ENCODE results near the gene HOXB4. TPM values are rescaled to one million over a fixed set of nuclear protein-coding genes. Genes with fewer than 3 reads are reported as not detected.

Gene HOXB4
- total RNA-seq: 2.3 and 3.3 TPM in 2 replicates

GRCh38 chr17:48577946-48578615, at the start of gene HOXB4:
Gene HOXB4, minus strand, starts transcription at chr17:48578350. Its CDS starts 31 bp downstream, at chr17:48578319.

DNA sequence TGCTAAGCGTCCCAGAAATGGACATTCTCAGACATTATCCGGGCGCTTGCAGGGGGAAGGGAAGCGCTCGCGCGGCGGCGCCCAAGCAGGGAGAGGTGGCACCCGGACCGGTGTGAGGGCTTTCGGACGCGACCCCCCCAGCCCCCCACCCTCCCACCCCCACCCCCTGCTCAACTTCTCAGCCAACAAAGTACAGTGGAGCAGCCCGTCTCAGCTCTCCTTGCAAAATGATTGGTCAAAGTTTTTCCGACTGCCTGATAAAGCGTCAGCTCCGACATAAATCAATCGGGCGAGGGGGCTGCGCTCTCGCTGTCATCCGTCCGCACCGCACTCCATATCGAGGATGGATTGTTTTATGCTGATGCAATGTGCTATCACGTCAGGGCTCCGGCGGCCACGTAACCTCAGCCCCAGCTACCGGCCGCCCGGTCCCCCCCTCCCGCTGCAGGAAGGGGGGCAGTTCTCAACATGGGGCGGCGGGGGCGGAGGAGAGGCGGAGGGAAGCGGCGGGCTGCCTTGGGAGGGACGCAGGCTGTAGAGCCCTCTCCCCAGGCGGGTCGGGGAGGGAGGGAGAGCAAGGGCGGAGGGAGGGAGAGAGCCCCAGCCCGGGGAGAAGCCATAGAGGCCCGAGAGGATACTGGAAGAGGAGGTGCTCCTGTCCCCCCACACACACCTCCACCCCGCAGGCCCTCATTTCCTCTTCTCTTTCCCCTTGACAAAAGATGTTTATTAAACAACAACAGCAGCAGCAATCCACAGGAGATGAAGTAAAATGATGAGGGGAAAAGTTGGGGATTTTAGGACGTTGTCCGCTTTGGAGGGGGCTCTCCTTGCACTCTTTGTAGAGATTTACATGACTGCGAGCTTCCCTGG, 48.3 kb upstream of the HOXB4 start, which contains the start of gene HOXB9:
HOXB9 (minus strand) TSS at position 114 of the 873 bp plus-strand sequence; CDS start at position 25, 89 bp downstream.

DNA sequence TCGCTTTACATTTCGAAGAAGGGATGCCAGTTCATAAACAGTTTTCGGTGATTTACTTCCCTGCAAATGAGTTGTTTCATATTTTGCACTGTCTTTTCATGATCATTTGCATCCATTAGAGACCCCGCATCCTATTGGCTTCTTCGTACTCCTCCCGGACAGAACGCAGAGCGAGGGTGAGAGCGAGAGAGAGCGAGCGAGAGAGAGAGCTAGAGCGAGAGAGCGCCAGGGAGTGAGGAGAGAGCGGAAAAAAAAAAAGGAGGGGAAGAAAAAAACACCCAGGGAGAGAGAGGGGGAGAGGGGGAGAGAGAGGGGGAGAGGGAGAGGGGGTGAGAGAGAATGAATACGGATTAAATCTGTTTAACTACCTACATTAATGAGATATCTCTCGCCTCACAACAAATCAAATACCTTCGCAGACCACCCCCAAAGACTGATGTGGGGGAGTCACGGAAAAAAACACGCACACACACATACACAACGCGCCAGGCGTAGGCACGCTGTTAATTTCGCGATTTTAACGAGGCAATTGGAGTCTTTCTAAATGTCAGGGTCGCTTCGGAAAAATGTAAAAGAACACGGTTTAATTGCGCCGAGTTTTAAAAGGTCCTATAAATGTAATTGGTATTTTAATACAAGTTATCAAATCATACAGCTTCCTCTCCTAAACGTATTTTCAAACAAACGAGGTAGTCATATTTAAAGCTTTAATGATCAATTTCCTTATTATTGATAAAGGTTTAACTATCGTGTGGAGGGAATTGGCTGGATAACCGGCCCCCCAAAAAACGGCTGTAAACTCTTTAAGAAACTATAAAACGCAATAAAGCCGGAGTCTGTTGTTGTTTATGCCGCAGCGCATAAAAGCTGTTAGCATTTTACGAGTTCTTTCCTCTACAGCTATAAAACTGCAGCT, 37.2 kb upstream of the HOXB4 start, which contains the start of gene HOXB8:
HOXB8 (minus strand) TSS at position 246 of the 916 bp plus-strand sequence. CDS start 588 bp downstream, outside the sequence.

GRCh38 chr17:48610282-48611211, 32.4 kb upstream of the HOXB4 start, which contains the start of gene HOXB7:
Gene HOXB7, minus strand, starts transcription at chr17:48611017. Its CDS starts 99 bp downstream, at chr17:48610918.

GRCh38 chr17:48604770-48605329, 26.7 kb upstream of the HOXB4 start, which contains the start of gene HOXB6:
Gene HOXB6, minus strand, starts transcription at chr17:48604986. Its CDS starts 6,836 bp downstream, at chr17:48598150.

DNA sequence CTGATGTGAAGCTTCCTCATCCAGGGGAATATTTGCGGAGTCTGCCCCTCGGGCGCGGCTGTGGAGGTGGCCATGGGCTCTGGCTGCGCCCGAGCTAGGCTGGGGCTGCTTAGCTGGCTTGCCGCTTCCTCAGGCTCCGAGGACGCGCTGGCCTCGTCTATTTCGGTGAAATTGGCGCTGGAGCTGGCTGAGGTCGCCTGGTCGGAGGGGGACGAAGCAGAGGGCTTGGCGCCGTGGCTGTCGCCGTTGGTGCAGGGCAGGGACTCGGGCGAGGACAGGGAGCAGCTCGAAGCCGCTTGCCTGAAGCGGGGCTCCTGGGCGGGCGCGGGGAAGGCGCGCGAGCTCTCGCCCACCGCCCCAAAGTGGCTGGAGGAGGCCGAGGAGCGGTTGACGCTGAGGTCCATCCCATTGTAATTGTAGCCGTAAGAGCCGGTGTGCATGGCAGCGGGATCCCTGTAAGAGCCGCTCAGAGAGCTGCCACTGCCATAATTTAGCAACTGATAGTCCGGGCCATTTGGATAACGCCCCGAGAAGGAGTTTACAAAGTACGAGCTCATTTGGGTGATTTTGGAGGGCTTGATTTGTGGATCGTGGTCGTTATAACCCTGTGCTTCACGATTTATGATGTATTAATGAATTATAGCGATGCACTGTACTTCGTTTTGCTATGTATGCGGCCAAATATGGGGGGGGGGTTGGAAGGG, 15.1 kb upstream of the HOXB4 start, which contains the start of gene HOXB5:
HOXB5 (minus strand) TSS at position 654 of the 704 bp plus-strand sequence; CDS start at position 557, 97 bp downstream.

GRCh38 chr17:48589831-48590606, 11.9 kb upstream of the HOXB4 start, which contains the start of gene HOXB3:
Gene HOXB3, minus strand, starts transcription at chr17:48590241. Its CDS starts 37,767 bp downstream, at chr17:48552474.

GRCh38 chr17:48545022-48545375, 33.2 kb downstream of the HOXB4 start, which contains the start of gene HOXB2:
Gene HOXB2, minus strand, starts transcription at chr17:48545109. Its CDS starts 198 bp downstream, at chr17:48544911.

GRCh38 chr17:48530887-48531272, 47.3 kb downstream of the HOXB4 start, which contains the start of gene HOXB1:
Gene HOXB1, minus strand, starts transcription at chr17:48531011. Its CDS starts 107 bp downstream, at chr17:48530904.

Other genes starting within 250 kb of the HOXB4 start
- 0.16 TPM in 1 of 2 replicates, not detected in the other for gene SKAP1, start 148.1 kb downstream of the HOXB4 start, total RNA-seq
- gene HOXB1, start 47.3 kb downstream of the HOXB4 start, total RNA-seq: not detected in 2 replicates
- 1.6 and 5.2 TPM in 2 replicates for gene HOXB2, start 33.2 kb downstream of the HOXB4 start, total RNA-seq
- gene HOXB3, start 11.9 kb upstream of the HOXB4 start, total RNA-seq: 5.3 and 6.8 TPM in 2 replicates
- 0.25 and 0.32 TPM in 2 replicates for gene HOXB5, start 15.4 kb upstream of the HOXB4 start, total RNA-seq
- 9.9 and 10.2 TPM in 2 replicates for gene HOXB6, start 26.6 kb upstream of the HOXB4 start, total RNA-seq
- gene HOXB7, start 32.7 kb upstream of the HOXB4 start, total RNA-seq: 6.9 and 14.6 TPM in 2 replicates
- gene HOXB8, start 36.9 kb upstream of the HOXB4 start, total RNA-seq: 1.4 and 4.9 TPM in 2 replicates
- gene HOXB9, start 48.0 kb upstream of the HOXB4 start, total RNA-seq: 0.49 and 0.57 TPM in 2 replicates
- gene PRAC1, start 144.2 kb upstream of the HOXB4 start, total RNA-seq: not detected in 2 replicates
- gene PRAC2, start 144.8 kb upstream of the HOXB4 start, total RNA-seq: not detected in 2 replicates
- gene HOXB13, start 150.4 kb upstream of the HOXB4 start, total RNA-seq: not detected in 2 replicates
- gene TTLL6, start 238.9 kb upstream of the HOXB4 start, total RNA-seq: 0.06 TPM in 1 of 2 replicates, not detected in the other